Thymus (tissue), 14 donors: ENCODE results near the gene TEP1. TPM values are rescaled to one million over a fixed set of nuclear protein-coding genes. Genes with fewer than 3 reads are reported as not detected.

Experiments used
- DNase-seq, 9 donors: peaks; one replicate each; pipeline ENCODE4 v3.0.0-alpha.2; 2013; ENCODE audit warnings: low spot score in 9 of 9, low read depth in 6 of 9, missing footprints in 1 of 9
- H3K27ac ChIP-seq, 2 donors: one replicate each; pipeline ENCODE4 v1.5.1; 2013; ENCODE audit warnings: control low read depth in 1 of 2, low read depth in 1 of 2, low read length in 1 of 2, mild to moderate bottlenecking in 1 of 2, moderate library complexity in 1 of 2
- H3K27me3 ChIP-seq, 2 donors: one replicate each; pipeline ENCODE4 v1.5.1; 2013; ENCODE audit warnings: low read length in 1 of 2; ENCODE audit not compliant: control insufficient read depth in 2 of 2, insufficient read depth in 1 of 2
- H3K36me3 ChIP-seq, 2 donors: one replicate each; pipeline ENCODE4 v1.5.1; 2013; ENCODE audit warnings: low read length in 1 of 2, mild to moderate bottlenecking in 1 of 2, moderate library complexity in 1 of 2; ENCODE audit not compliant: control insufficient read depth in 2 of 2, insufficient read depth in 2 of 2
- H3K4me1 ChIP-seq, 2 donors: one replicate each; pipeline ENCODE4 v1.5.1; 2013; ENCODE audit warnings: low read length in 2 of 2; ENCODE audit not compliant: control insufficient read depth in 2 of 2, insufficient read depth in 2 of 2
- H3K4me3 ChIP-seq, 2 donors: one replicate each; pipeline ENCODE4 v1.5.1; 2013; ENCODE audit warnings: low read length in 2 of 2, control low read depth in 1 of 2, mild to moderate bottlenecking in 1 of 2
- H3K9me3 ChIP-seq, 2 donors: one replicate each; pipeline ENCODE4 v1.5.1; 2013; ENCODE audit warnings: low read length in 1 of 2, mild to moderate bottlenecking in 1 of 2; ENCODE audit not compliant: control insufficient read depth in 2 of 2, insufficient read depth in 1 of 2
- WGBS: extraction: QIAGEN DNeasy Blood & Tissue Kit; methylation state at CpG from one replicate; pipeline ENCODE4 v1.1.7; 2013; 5-methylcytosine and 5-hydroxymethylcytosine counted together
- long read RNA-seq, 10 donors: transcript quantifications; one replicate each; lab custom pipeline, GENCODE V29; 2026
- polyA plus RNA-seq: library from polyadenylated mRNA; stranded (reverse); fragments of 200-250 nt; gene quantifications from one replicate; pipeline ENCODE4 v1.2.3, GENCODE V29; 2013
- total RNA-seq: library from RNA; stranded (reverse); fragments of 120-200 nt; gene quantifications from one replicate; pipeline ENCODE4 v1.2.4, GENCODE V29; 2013
- donor health status: healthy.

TEP1 gene
- total RNA-seq (15.4 TPM), polyA plus RNA-seq (34.5 TPM)
- long read RNA-seq, donor 1: 0 reads
- long read RNA-seq, donor 2: 0 reads
- long read RNA-seq, donor 3: 0 reads
- long read RNA-seq, donor 4: 0 reads
- long read RNA-seq, donor 5, partial matches to known transcripts: 0 of 1 reads
- long read RNA-seq, donor 5, other reads (novel, unspliced or antisense): 0 of 1 reads
- long read RNA-seq, donor 6, partial matches to known transcripts: 0 of 2 reads
- long read RNA-seq, donor 6, other reads (novel, unspliced or antisense): 0 of 2 reads
- long read RNA-seq, donor 7, partial matches to known transcripts: 0 of 1 reads
- long read RNA-seq, donor 7, other reads (novel, unspliced or antisense): 0 of 1 reads
- long read RNA-seq, donor 8: 0 reads
- long read RNA-seq, donor 9: 0 reads
- long read RNA-seq, donor 10: 0 reads

DNA sequence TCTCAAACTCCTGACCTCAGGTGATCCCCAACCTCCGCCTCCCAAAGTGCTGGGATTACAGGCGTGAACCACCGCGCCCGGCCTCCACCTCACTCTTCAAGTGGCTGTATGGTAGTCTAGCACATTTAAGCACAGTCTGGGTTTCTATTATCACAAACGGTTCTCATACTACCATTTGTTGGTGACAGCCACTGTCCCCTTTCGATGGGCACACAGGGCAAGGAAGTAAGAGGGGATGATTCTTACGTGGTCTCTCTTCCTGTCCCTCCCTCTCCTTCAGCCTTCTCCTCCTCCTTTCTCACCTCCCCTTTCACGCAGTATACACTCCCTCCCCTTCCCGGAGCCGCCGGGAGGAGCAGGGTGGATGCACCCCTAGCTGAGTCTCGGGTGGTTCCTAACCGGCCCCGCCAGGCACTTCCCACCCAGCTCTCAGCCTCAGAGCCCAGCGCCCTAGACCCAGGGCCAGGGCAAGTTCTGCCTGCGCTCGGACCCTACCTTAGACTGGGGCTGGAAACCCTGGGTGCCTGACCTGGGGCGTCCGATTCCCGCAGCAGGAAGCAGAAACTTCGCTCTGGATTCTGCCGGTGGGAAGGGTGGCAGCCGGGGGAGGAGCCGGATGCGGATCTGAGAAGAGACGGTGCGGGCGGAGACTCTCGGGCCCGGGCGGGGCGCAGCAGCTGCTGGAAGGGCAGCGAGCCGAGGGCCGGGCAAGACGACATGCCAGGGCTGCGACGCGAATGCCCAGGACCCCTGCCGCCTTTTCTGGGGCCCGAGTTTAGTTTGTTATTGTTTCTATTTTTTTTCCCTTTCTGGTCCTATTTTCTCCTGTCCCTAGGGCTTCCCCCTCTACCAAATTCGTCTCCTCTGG is at the start of gene TEP1:
TEP1 (minus strand) TSS at position 626 of the 868 bp plus-strand sequence. CDS start 5,062 bp downstream, outside the sequence.
- under 1% methylated on average over 43 of the region's 43 CpGs for WGBS
- H3K4me3 ChIP-seq: peak within 1 kb of the TSS; percentile 95 to 99
- H3K9me3 ChIP-seq: no peaks in the 10 kb centered on the region
- H3K27me3 ChIP-seq: no peaks in the 10 kb centered on the region
- peak in 6 of 9 donors; percentile 48 to 82 (median 66) for DNase-seq
- H3K4me1 ChIP-seq: peaks cover 6 to 9% of the 10 kb centered on the region in 2 donors
- peaks cover under 1 to 4% of the 10 kb centered on the region in 2 donors for H3K36me3 ChIP-seq
- peak within 1 kb of the TSS; percentile 90 to 97 for H3K27ac ChIP-seq

DNA sequence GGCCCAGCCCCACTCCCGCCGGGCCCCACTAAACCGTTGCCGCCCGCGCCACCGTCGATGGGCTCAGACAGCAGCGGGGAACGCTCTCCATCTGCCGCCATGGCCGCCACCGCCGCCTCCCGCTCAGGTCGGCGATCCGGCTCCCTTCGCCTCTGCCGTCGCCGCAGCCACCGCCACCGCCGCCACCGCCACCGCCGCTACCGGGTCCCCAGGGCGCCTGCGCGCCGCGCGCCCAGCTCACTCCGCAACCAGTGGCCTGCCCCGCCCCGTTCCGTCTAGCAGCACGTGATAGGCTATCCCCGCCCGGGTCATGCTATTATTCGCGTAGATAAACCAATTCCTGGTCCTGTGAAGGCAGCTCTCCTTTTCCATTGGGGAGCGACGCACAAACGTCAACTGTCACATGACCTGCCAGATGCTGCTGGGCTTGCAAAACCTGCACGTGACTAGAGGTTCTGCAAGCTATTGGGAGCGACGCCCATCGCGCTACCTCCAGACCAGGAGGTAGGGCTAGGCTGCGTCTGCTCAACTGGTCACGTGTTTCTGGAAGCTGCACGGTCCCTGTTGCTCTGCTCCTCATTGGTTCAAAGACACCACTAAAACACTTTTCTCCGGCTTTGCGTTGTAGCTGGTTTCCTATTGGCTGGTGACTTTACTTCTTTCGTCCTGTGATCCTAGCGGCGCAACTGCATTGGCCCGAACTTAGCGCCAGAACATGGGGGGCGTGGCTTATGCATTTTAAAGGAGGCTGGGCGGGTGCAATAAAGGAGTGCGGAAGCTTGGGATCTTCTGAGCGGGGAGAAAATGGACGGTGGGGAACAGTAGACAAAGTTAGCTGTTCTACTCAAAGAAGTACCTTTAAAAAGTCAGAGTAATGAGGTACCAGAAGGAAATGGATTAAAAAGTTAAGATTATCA is 48.2 kb upstream of the TEP1 start, which contains the start of gene PIP4P1:
PIP4P1 (minus strand) TSS at position 210 of the 917 bp plus-strand sequence; CDS start at position 101, 109 bp downstream.
- no peaks in the 10 kb centered on the region for H3K9me3 ChIP-seq
- H3K4me1 ChIP-seq: peaks cover 12 to 24% of the 10 kb centered on the region in 2 donors
- under 1% methylated on average over 67 of the region's 67 CpGs for WGBS
- H3K36me3 ChIP-seq: peaks cover 32 to 38% of the 10 kb centered on the region in 2 donors
- H3K27me3 ChIP-seq: no peaks in the 10 kb centered on the region
- peak within 1 kb of the TSS; percentile 95 to 97 for H3K27ac ChIP-seq
- DNase-seq: peak; percentile 87 to 99 (median 97)
- peak within 1 kb of the TSS; percentile 77 to 85 for H3K4me3 ChIP-seq

DNA sequence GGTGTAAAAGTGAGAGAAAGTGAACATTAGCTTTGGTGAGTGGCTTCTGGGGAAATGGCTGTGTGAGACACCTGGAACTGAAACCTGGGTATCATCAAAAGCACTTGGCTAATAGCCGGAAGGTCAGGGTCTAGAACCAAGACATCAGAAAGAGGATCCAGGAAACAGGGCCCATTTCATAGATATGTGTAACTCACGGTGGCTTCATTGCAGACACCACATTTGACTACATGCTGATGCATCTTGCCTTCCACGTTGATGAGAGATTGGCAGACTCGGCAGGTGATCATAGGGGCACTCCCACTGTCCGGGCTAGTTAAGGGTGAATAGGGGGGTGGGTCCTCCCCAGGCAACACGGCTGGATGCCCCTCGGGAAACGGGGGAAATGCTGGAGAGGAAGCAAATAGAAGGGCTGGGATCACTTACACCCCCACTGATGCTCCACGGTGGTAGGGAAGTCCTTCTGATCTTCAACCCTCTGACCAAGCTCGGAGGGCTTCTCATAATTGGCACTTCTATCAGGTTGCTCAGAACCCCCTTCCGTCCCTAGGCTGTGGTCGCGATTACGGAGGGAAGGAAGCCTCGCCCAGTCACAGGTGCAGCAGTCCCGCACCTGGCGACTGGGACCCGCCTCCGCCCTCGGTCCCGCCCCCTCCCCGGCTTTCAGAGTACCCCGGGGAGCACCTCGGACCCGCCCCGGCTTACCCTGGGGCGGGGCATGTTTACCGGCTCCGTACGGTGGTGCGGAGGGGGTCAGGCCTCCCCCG is 47.3 kb upstream of the TEP1 start:
- Histone ChIP-seq H3K27me3 (no peaks in the 10 kb centered on the region), H3K9me3 (no peaks in the 10 kb centered on the region), H3K4me3 (peak overlapping the region; percentile 77 to 85), H3K36me3 (peaks cover 32 to 41% of the 10 kb centered on the region in 2 donors), H3K4me1 (peaks cover 19 to 30% of the 10 kb centered on the region in 2 donors), H3K27ac (peak overlapping the region; percentile 95 to 97)
- peak in 4 of 9 donors; percentile 55 to 81 (median 74) for DNase-seq
- WGBS: 8% methylated on average over 32 of the region's 32 CpGs

DNA sequence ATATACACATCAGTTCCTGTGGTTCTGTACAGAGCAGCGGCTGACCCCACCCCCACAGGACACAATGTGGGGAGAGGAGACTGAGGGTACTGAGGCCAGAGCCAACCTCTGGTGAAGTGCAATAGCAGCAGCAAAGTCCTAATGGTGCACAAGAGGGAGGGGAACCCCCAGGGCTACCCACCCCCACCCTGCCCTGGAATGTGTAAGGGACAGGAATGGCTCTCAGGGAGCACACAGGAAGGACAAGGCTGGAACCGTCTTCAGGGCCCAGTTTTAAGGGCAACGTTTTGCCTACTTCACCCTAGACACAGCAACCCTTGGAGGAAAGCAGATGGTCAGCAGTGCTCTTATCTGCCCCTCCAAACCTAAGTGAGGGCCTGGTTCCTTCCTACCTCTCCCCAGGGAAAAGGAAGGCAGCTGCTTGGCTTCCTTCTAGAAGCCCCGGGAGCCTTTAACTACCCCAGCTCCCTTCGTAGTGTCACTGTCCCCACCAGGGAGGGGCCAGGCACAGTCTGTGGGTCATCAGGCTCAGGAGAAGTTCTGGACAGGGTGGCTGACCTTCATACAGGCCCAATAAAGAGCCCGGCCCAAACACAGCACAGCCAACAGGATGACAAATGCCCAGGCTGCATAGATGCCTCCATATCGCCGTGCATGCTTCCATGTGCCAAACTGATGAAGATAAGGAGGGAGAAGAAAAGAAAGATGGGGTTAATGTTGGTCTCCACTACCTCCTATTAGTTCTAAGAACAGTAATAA is 44.9 kb upstream of the TEP1 start:
- WGBS: 91% methylated on average over 8 of the region's 8 CpGs
- Histone ChIP-seq H3K36me3 (peaks cover 32 to 41% of the 10 kb centered on the region in 2 donors), H3K4me1 (peaks cover 25 to 39% of the 10 kb centered on the region in 2 donors), H3K27ac (no peak overlapping the region), H3K27me3 (no peaks in the 10 kb centered on the region), H3K4me3 (no peak overlapping the region), H3K9me3 (no peaks in the 10 kb centered on the region)
- no peak for DNase-seq

DNA sequence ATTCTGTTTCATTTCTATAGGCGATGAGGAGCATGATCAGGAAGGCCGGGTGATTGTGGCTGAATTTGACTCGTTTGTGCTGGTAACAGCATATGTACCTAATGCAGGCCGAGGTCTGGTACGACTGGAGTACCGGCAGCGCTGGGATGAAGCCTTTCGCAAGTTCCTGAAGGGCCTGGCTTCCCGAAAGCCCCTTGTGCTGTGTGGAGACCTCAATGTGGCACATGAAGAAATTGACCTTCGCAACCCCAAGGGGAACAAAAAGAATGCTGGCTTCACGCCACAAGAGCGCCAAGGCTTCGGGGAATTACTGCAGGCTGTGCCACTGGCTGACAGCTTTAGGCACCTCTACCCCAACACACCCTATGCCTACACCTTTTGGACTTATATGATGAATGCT is 43.7 kb upstream of the TEP1 start:
- Histone ChIP-seq H3K27ac (no peak overlapping the region), H3K9me3 (no peaks in the 10 kb centered on the region), H3K27me3 (no peaks in the 10 kb centered on the region), H3K36me3 (peaks cover 36 to 44% of the 10 kb centered on the region in 2 donors), H3K4me3 (no peak overlapping the region), H3K4me1 (peaks cover 25 to 33% of the 10 kb centered on the region in 2 donors)
- no peak for DNase-seq
- 95% methylated on average over 13 of the region's 13 CpGs for WGBS

DNA sequence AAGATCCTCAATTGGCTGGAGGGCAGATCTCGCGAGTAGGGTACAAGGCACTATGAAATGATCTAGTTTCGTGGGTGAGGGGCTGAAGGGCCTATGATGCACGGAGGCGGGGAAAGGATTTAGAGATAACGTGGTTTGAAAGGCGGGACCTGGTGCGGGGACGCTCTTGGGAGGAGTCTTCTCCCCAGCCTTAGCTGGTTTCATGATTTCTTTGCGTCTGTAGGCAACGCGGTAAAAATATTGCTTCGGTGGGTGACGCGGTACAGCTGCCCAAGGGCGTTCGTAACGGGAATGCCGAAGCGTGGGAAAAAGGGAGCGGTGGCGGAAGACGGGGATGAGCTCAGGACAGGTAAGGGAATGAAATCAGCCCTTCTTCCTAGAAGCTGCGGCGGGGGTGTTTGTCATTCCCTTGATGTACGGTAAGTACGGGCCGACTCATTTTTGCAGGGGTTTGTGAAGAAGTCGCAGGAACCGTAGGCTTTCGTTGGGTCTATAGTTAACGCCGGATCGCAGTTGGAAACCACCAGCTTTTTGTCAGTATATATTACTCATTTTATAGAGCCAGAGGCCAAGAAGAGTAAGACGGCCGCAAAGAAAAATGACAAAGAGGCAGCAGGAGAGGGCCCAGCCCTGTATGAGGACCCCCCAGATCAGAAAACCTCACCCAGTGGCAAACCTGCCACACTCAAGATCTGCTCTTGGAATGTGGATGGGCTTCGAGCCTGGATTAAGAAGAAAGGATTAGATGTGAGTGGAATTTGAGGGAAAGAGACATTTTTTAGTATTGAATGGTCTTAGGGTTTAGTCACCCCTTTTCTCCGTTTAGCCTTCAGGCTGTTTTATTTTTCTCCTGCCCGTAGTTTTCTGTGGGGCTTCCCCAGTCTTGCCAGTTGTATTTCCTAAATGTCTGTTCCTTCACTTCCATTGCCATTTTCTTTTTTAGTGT is 42.3 kb upstream of the TEP1 start:
- Histone ChIP-seq H3K4me1 (peaks cover 23 to 26% of the 10 kb centered on the region in 2 donors), H3K4me3 (peak overlapping the region; percentile 76 to 86), H3K27ac (peak overlapping the region; percentile 91 to 99), H3K9me3 (no peaks in the 10 kb centered on the region), H3K27me3 (no peaks in the 10 kb centered on the region), H3K36me3 (peaks cover 40 to 52% of the 10 kb centered on the region in 2 donors)
- no peak for DNase-seq
- 1% methylated on average over 39 of the region's 39 CpGs for WGBS
